H1 (cell line): ENCODE data around the gene ABI3BP. TPM values are rescaled to one million over a fixed set of nuclear protein-coding genes. Genes with fewer than 3 reads are reported as not detected.

Experiments used
- CTCF ChIA-PET: fragments of 300-600 bp; sonication (Branson Sonifier 250); formaldehyde crosslinking; loops from one replicate; lab custom pipeline; 2021; ENCODE audit not compliant: partially characterized antibody; lab: Charles Lee
- POLR2A ChIA-PET: fragments of 300-600 bp; sonication (Branson Sonifier 250); formaldehyde crosslinking; loops from one replicate; lab custom pipeline; 2021; ENCODE audit warnings: inconsistent platforms; ENCODE audit not compliant: partially characterized antibody; lab: Charles Lee
- DNase-seq, 2 experiments: peaks; one replicate each; pipeline versions ENCODE4 v3.0.0 to v3.0.0-alpha.2; 2010 to 2022; ENCODE audit warnings: low spot score in 2 of 2, low read depth in 1 of 2, mixed read lengths in 1 of 2
- FAIRE-seq: peaks from 2 replicates; lab custom pipeline; 2011; peaks lifted over from hg19 to GRCh38; lab: Jason Lieb, UNC
- H2AFZ ChIP-seq: 2 replicates; pipeline ENCODE4 v1.8.1; 2012; ENCODE audit warnings: low read length, inconsistent platforms
- H2AK5ac ChIP-seq: 2 replicates; pipeline ENCODE4 v1.6.1; 2013; ENCODE audit warnings: low read depth, low read length
- H2BK120ac ChIP-seq: replicated peaks from 2 replicates; pipeline ENCODE3; 2013; ENCODE audit warnings: low read depth, low read length, inconsistent platforms
- H2BK12ac ChIP-seq: 2 replicates; pipeline ENCODE4 v1.6.1; 2013; ENCODE audit warnings: low read depth, low read length
- H2BK15ac ChIP-seq: 2 replicates; pipeline ENCODE4 v1.6.1; 2013; ENCODE audit warnings: low read length
- H2BK20ac ChIP-seq: 2 replicates; pipeline ENCODE4 v1.6.1; 2013; ENCODE audit warnings: low read length
- H2BK5ac ChIP-seq: 2 replicates; pipeline ENCODE4 v1.6.1; 2013; ENCODE audit warnings: low read depth, low read length
- H3K14ac ChIP-seq: 2 replicates; pipeline ENCODE4 v1.6.1; 2013; ENCODE audit warnings: inconsistent platforms; ENCODE audit not compliant: insufficient read length
- H3K18ac ChIP-seq: 2 replicates; pipeline ENCODE4 v1.6.1; 2013; ENCODE audit warnings: low read length; ENCODE audit errors: extremely low read depth
- H3K23ac ChIP-seq: 2 replicates; pipeline ENCODE4 v1.6.1; 2013; ENCODE audit warnings: inconsistent platforms; ENCODE audit not compliant: insufficient read length
- H3K23me2 ChIP-seq: 2 replicates; pipeline ENCODE4 v1.6.1; 2013; ENCODE audit warnings: low read depth, low read length
- H3K27ac ChIP-seq: 2 replicates; pipeline ENCODE4 v1.6.1; 2011; ENCODE audit warnings: low read depth, low read length, inconsistent platforms
- H3K27me3 ChIP-seq, 4 experiments: replicated peaks in 1 of 4; 1 replicate in 1 of 4; 2 replicates in 3 of 4; pipeline versions ENCODE4 v1.6.1 to v1.8.1; 2011 to 2013; ENCODE audit warnings: low read length in 3 of 4, mild to moderate bottlenecking in 3 of 4, inconsistent platforms in 2 of 4, mixed read lengths in 2 of 4, moderate library complexity in 1 of 4; ENCODE audit not compliant: control insufficient read depth in 3 of 4, insufficient read depth in 3 of 4; ENCODE audit errors: extremely low read depth in 1 of 4
- H3K36me3 ChIP-seq, 4 experiments: 2 replicates each; pipeline versions ENCODE4 v1.6.1 to v1.8.1; 2011 to 2013; ENCODE audit warnings: mild to moderate bottlenecking in 4 of 4, low read length in 3 of 4, moderate library complexity in 2 of 4, control low read depth in 1 of 4, inconsistent platforms in 1 of 4; ENCODE audit not compliant: insufficient read depth in 4 of 4, control insufficient read depth in 2 of 4
- H3K4ac ChIP-seq: replicated peaks from 2 replicates; pipeline ENCODE3; 2013; ENCODE audit warnings: low read length, low read depth, mixed read lengths, inconsistent platforms; ENCODE audit not compliant: insufficient read length
- H3K4me1 ChIP-seq, 4 experiments: replicated peaks in 1 of 4; 1 replicate in 1 of 4; 2 replicates in 3 of 4; pipeline versions ENCODE4 v1.6.1 to v1.8.1; 2011 to 2013; ENCODE audit warnings: low read length in 3 of 4, inconsistent platforms in 2 of 4, mixed read lengths in 1 of 4; ENCODE audit not compliant: insufficient read depth in 4 of 4, control insufficient read depth in 3 of 4
- H3K4me2 ChIP-seq, 2 experiments: 2 replicates each; pipeline versions ENCODE4 v1.6.1 to v1.8.1; 2011 to 2013; ENCODE audit warnings: low read depth in 2 of 2, low read length in 2 of 2, control low read depth in 1 of 2, inconsistent platforms in 1 of 2, mild to moderate bottlenecking in 1 of 2; ENCODE audit not compliant: insufficient read depth in 1 of 2
- H3K4me3 ChIP-seq, 4 experiments: fragments of 200-600, 300-600 bp in 1 of 4; sonication (generic), shearing (Covaris generic), sonication (Bioruptor Twin) in 1 of 4; 2 replicates each; pipeline versions ENCODE4 v1.5.1 to v1.8.1; 2011 to 2016; ENCODE audit warnings: low read length in 4 of 4, low read depth in 3 of 4, control low read depth in 2 of 4, inconsistent platforms in 2 of 4, mild to moderate bottlenecking in 2 of 4, mixed read lengths in 1 of 4, moderate library complexity in 1 of 4; ENCODE audit not compliant: insufficient read depth in 2 of 4; ENCODE audit errors: extremely low read depth in 1 of 4
- H3K56ac ChIP-seq: replicated peaks from 2 replicates; pipeline ENCODE3; 2013; ENCODE audit warnings: low read depth, mild to moderate bottlenecking, mixed read lengths, low read length, inconsistent platforms; ENCODE audit not compliant: insufficient read length
- H3K79me1 ChIP-seq: 2 replicates; pipeline ENCODE4 v1.6.1; 2013; ENCODE audit warnings: low read depth, low read length, control low read depth
- H3K79me2 ChIP-seq, 2 experiments: 2 replicates each; pipeline versions ENCODE4 v1.6.1 to v1.8.1; 2012 to 2013; ENCODE audit warnings: low read length in 2 of 2, mild to moderate bottlenecking in 2 of 2, inconsistent platforms in 1 of 2; ENCODE audit not compliant: insufficient read depth in 2 of 2, control insufficient read depth in 1 of 2
- H3K9ac ChIP-seq, 4 experiments: replicated peaks in 1 of 4; 1 replicate in 1 of 4; 2 replicates in 3 of 4; pipeline versions ENCODE4 v1.6.1 to v1.8.1; 2011 to 2013; ENCODE audit warnings: low read depth in 3 of 4, low read length in 3 of 4, control low read depth in 2 of 4, mild to moderate bottlenecking in 2 of 4, moderate library complexity in 2 of 4, inconsistent platforms in 1 of 4; ENCODE audit errors: extremely low read depth in 1 of 4
- H3K9me3 ChIP-seq, 2 experiments: 2 replicates each; pipeline versions ENCODE4 v1.6.1 to v1.8.1; 2012 to 2013; ENCODE audit warnings: mild to moderate bottlenecking in 2 of 2, moderate library complexity in 2 of 2, control low read depth in 1 of 2, inconsistent platforms in 1 of 2, low read depth in 1 of 2, low read length in 1 of 2, mixed read lengths in 1 of 2; ENCODE audit not compliant: insufficient read depth in 2 of 2
- H4K20me1 ChIP-seq, 2 experiments: replicated peaks in 1 of 2; 2 replicates each; pipeline versions ENCODE3 to v1.8.1; 2011 to 2013; ENCODE audit warnings: inconsistent platforms in 2 of 2, low read length in 2 of 2, mild to moderate bottlenecking in 1 of 2; ENCODE audit not compliant: insufficient read depth in 2 of 2, control insufficient read depth in 1 of 2
- H4K5ac ChIP-seq: 2 replicates; pipeline ENCODE4 v1.6.1; 2013; ENCODE audit warnings: low read length, low read depth, mixed read lengths, inconsistent platforms; ENCODE audit not compliant: insufficient read length
- H4K8ac ChIP-seq: 2 replicates; pipeline ENCODE4 v1.8.0; 2013; ENCODE audit warnings: mild to moderate bottlenecking, moderate library complexity, low read length, inconsistent platforms; ENCODE audit not compliant: insufficient read depth; ENCODE audit errors: extremely low read depth
- H4K91ac ChIP-seq: replicated peaks from 2 replicates; pipeline ENCODE3; 2013; ENCODE audit warnings: low read length, mixed read lengths, inconsistent platforms; ENCODE audit not compliant: insufficient read length
- E2F6 ChIP-seq: IDR thresholded peaks from 2 replicates; pipeline ENCODE4 v1.6.1; 2012; ENCODE audit warnings: inconsistent platforms
- GTF2F1 ChIP-seq: IDR thresholded peaks from 2 replicates; pipeline ENCODE4 v1.6.1; 2012; ENCODE audit warnings: low read depth, low read length, improper control_type of control experiment, borderline replicate concordance
- HDAC6 ChIP-seq: IDR thresholded peaks from one replicate; pipeline ENCODE4 v1.7.1; 2012; ENCODE audit warnings: low read depth, mild to moderate bottlenecking, inconsistent platforms, low read length, moderate library complexity
- JUND ChIP-seq: IDR thresholded peaks from 2 replicates; pipeline ENCODE4 v1.6.1; 2011; ENCODE audit warnings: mild to moderate bottlenecking, improper control_type of control experiment, low read length
- NRF1 ChIP-seq: IDR thresholded peaks from 2 replicates; pipeline ENCODE4 v1.6.1; 2011; ENCODE audit warnings: mild to moderate bottlenecking, low read depth, low read length, improper control_type of control experiment
- POLR2AphosphoS5 ChIP-seq: IDR thresholded peaks from 2 replicates; pipeline ENCODE4 v1.6.1; 2011; ENCODE audit warnings: low read depth, low read length
- SP1 ChIP-seq: IDR thresholded peaks from 2 replicates; pipeline ENCODE4 v1.6.1; 2011; ENCODE audit warnings: low read depth, low read length
- SUZ12 ChIP-seq: fragments of 200-600 bp; sonication (generic); IDR thresholded peaks from 2 replicates; pipeline ENCODE4 v1.6.1; 2012; ENCODE audit warnings: mild to moderate bottlenecking, inconsistent platforms, low read length, moderate library complexity, mixed read lengths
- TAF1 ChIP-seq: IDR thresholded peaks from 2 replicates; pipeline ENCODE4 v1.6.1; 2011; ENCODE audit warnings: mild to moderate bottlenecking, low read depth, low read length
- WGBS, 2 experiments: shearing (Covaris generic) in 1 of 2; methylation state at CpG; one replicate each; pipeline versions ENCODE4 v1.1.6 to v1.1.7; 2013 to 2015; ENCODE audit warnings: low lambda C conversion rate in 2 of 2, mixed read lengths in 2 of 2, inconsistent platforms in 1 of 2, low coverage in 1 of 2, missing lambda C conversion rate in 1 of 2; ENCODE audit not compliant: insufficient replicate concordance in 2 of 2, insufficient coverage in 1 of 2, insufficient read length in 1 of 2; ENCODE audit errors: extremely low coverage in 1 of 2, missing lambda C conversion rate in 1 of 2; 5-methylcytosine and 5-hydroxymethylcytosine counted together
- polyA plus RNA-seq, 7 experiments: library from polyadenylated mRNA; depleted of rRNA in 3 of 7; stranded (reverse) in 5 of 7; unstranded in 2 of 7; fragments of >200 nt in 5 of 7; fragments of 200-250 nt in 2 of 7; gene quantifications; 1 replicate in 5 of 7; 2 replicates in 1 of 7; 4 replicates in 1 of 7; pipeline versions ENCODE4 v1.2.1 to v1.2.3, GENCODE V29; 2011 to 2013; ENCODE audit warnings: missing spikeins in 2 of 7, mixed read lengths in 2 of 7
- total RNA-seq: library from RNA; stranded (reverse); fragmentation: NEBNext Ultra II Directional; extraction: Animal tissue kit (Norgen Biotek cat#: 25700); gene quantifications from 2 replicates; pipeline ENCODE4 v1.2.1, GENCODE V29; 2021

The ABI3BP gene
- total and polyA plus RNA-seq, 2 of the 8 experiments (the other 6 are each of a cell fraction or from before 2014, with no cell fraction given): 0.08 to 0.32 TPM

- H2BK15ac ChIP-seq: no peak overlapping the region
- H2AFZ ChIP-seq: no peak overlapping the region
- no peaks in the 10 kb centered on the region for H4K20me1 ChIP-seq
- no peak overlapping the region for H3K27ac ChIP-seq
- DNase-seq (no peak), FAIRE-seq (no peak)
- H4K5ac ChIP-seq: no peak overlapping the region
- H3K4me1 ChIP-seq: no peaks in the 10 kb centered on the region
- no peaks in the 10 kb centered on the region for H3K23me2 ChIP-seq
- no peak overlapping the region for H3K18ac ChIP-seq
- H3K4ac ChIP-seq: no peak overlapping the region
- no peak overlapping the region for H2BK20ac ChIP-seq
- ChIA-PET CTCF (interaction anchor here (0.6 to 1.2 kb wide), 2 partner anchors 95 to 408 kb away, joined by 3 read pairs; no protein-coding TSS in a partner anchor), POLR2A (no interaction called here)
- no peak overlapping the region for H3K56ac ChIP-seq
- no peak overlapping the region for H3K14ac ChIP-seq
- H3K79me2 ChIP-seq: no peaks in the 10 kb centered on the region
- no peaks in the 10 kb centered on the region for H3K9me3 ChIP-seq
- H2BK5ac ChIP-seq: no peak overlapping the region
- H3K4me3 ChIP-seq: no peak overlapping the region
- no peaks in the 10 kb centered on the region for H3K36me3 ChIP-seq
- H3K4me2 ChIP-seq: no peak overlapping the region
- no peaks in the 10 kb centered on the region for H3K79me1 ChIP-seq
- H3K23ac ChIP-seq: no peak overlapping the region
- no peak overlapping the region for H2BK12ac ChIP-seq
- H3K27me3 ChIP-seq: peaks cover 0 to 1% (median 0%) of the 10 kb centered on the region in 4 experiments; a peak in 1 of 7 replicates
- TF ChIP-seq JUND: no peak
- no peak for TF ChIP-seq SP1
- no peak for TF ChIP-seq NRF1
- TF ChIP-seq GTF2F1: no peak
- TF ChIP-seq HDAC6: no peak
- no peak for TF ChIP-seq SUZ12
- TF ChIP-seq E2F6: no peak
- no peak for TF ChIP-seq POLR2AphosphoS5
- no peak for TF ChIP-seq TAF1
- no peak overlapping the region for H2AK5ac ChIP-seq
- H2BK120ac ChIP-seq: no peak overlapping the region
- no peak overlapping the region for H4K8ac ChIP-seq
- WGBS, 2 experiments: 91% methylated on average over 4 of the region's 4 CpGs; no CpG with 5 or more reads in 1 of the 2 experiments
- no peak overlapping the region for H3K9ac ChIP-seq
- H4K91ac ChIP-seq: no peak overlapping the region
Observed at GRCh38 chr3:100973594-100973993, 19.6 kb downstream of the ABI3BP start.
